K562 (cell line): ENCODE data around the gene ADM5. TPM values are rescaled to one million over a fixed set of nuclear protein-coding genes. Genes with fewer than 3 reads are reported as not detected.
A peak's percentile ranks its signal among the peaks of the same experiment; 100 is the strongest.

ENCODE experiments used
- CEBPZ ChIP-seq: fragments of 150-350 bp; IDR thresholded peaks from 2 replicates; pipeline ENCODE4 v1.6.1; 2014; ENCODE audit warnings: low read depth, mild to moderate bottlenecking, low read length, borderline replicate concordance
- CTCF ChIP-seq, 3 experiments: IDR thresholded peaks in 2 of 3; conservative IDR thresholded peaks in 1 of 3; 2 replicates each; pipeline ENCODE4 v1.5.1; 2011 to 2012; ENCODE audit warnings: low read length in 3 of 3, mild to moderate bottlenecking in 3 of 3, control low read depth in 2 of 3, improper control_type of control experiment in 1 of 3, inconsistent platforms in 1 of 3, low read depth in 1 of 3, mixed read lengths in 1 of 3, moderate library complexity in 1 of 3; ENCODE audit not compliant: insufficient read depth in 2 of 3
- HINFP ChIP-seq: fragments of 450-650 bp; conservative IDR thresholded peaks from 2 replicates; pipeline ENCODE4 v1.6.1; 2016; ENCODE audit warnings: missing genetic modification characterization, low read depth, mild to moderate bottlenecking, control low read depth, missing compliant biosample characterization
- PHF20 ChIP-seq: fragments of 450-650 bp; IDR thresholded peaks from 2 replicates; pipeline ENCODE4 v1.6.1; 2018; ENCODE audit not compliant: partially characterized antibody
- ZNF318 ChIP-seq, 2 experiments: fragments of 450-650 bp; IDR thresholded peaks; 2 replicates each; pipeline ENCODE4 v1.6.1; 2016; ENCODE audit warnings: mild to moderate bottlenecking in 2 of 2, borderline replicate concordance in 1 of 2, low read depth in 1 of 2, moderate library complexity in 1 of 2
- ZNF507 ChIP-seq: conservative IDR thresholded peaks from 2 replicates; pipeline ENCODE4 v1.6.1; 2017; ENCODE audit warnings: missing genetic modification characterization, missing compliant biosample characterization
- polyA plus RNA-seq, 8 experiments: library from polyadenylated mRNA; depleted of rRNA in 4 of 8; stranded (reverse) in 5 of 8; unstranded in 3 of 8; fragments of >200 nt; fragmentation: Nextera tagmentation in 2 of 8; fragmentation: Illumina TruSeq in 1 of 8; extraction: Ambion mirVana in 2 of 8; extraction: Trizol in 1 of 8; gene quantifications; 2 replicates each; pipeline versions ENCODE4 v1.2.1 to v1.2.3, GENCODE V29; 2011 to 2014; ENCODE audit warnings: inconsistent platforms in 1 of 8, missing spikeins in 1 of 8
- total RNA-seq, 7 experiments: library from RNA; depleted of rRNA in 6 of 7; stranded (reverse); fragments of >200 nt in 6 of 7; fragmentation: Illumina TruSeq in 2 of 7; extraction: Trizol in 2 of 7; gene quantifications; 2 replicates each; pipeline versions ENCODE4 v1.2.1 to v1.2.3, GENCODE V29; 2011 to 2021; ENCODE audit warnings: low replicate concordance in 1 of 7

Gene ADM5
- total and polyA plus RNA-seq, 9 of the 15 experiments (the other 6 are each of a cell fraction or from before 2014, with no cell fraction given) = 0.13 to 8.4 (median 2.0) TPM; not detected in 1

GRCh38 chr19:49672131-49672919 lies 17.1 kb upstream of the ADM5 start (continued):
- TF ChIP-seq CEBPZ (no peak), CTCF (IDR thresholded peaks at IDR 0.05 in 2 of 3, conservative IDR thresholded peaks at IDR 0.05 in 1 of 3; ENCODE audit: insufficient read depth in 2 of 3, low read depth in 1 of 3, low read length in 3 of 3) (peak; percentile 85 to 97 (median 86)), PHF20 (no peak), ZNF507 (tag) (no peak), ZNF318 (IDR thresholded peaks at IDR 0.05; ENCODE audit: borderline replicate concordance in 1 of 2, low read depth in 1 of 2) (no peak), HINFP (tag) (no peak)
